HCT116 (cell line): ENCODE data around the gene ATF7. TPM values are rescaled to one million over a fixed set of nuclear protein-coding genes. Genes with fewer than 3 reads are reported as not detected.

Source experiments
- ATAC-seq: fragments of 200-7000 bp; cut with Tn5 transposase; 2 replicates; pipeline ENCODE4 v1.9.1; 2020; ENCODE audit warnings: mild to moderate bottlenecking, moderate library complexity
- BruUV-seq: library from RNA; stranded (reverse); fragments of 400-500 nt; replicated peaks from 2 replicates; lab custom pipeline; 2021; lab: Mats Ljungman, UMichigan
- CTCF ChIA-PET: fragments of 300-600 bp; sonication (Branson Sonifier 250); formaldehyde crosslinking; loops from one replicate; lab custom pipeline; 2021; ENCODE audit warnings: antibody characterized with exemption; lab: Charles Lee
- POLR2A ChIA-PET: fragments of 300-600, 350-600 bp; sonication (Branson Sonifier 250); formaldehyde crosslinking; loops from one replicate; lab custom pipeline; 2021; ENCODE audit warnings: antibody characterized with exemption; lab: Charles Lee
- RAD21 ChIA-PET, 2 experiments: fragments of 300-600 bp; sonication (Branson Sonifier 250); formaldehyde crosslinking; loops; one replicate each; lab custom pipeline; 2023; ENCODE audit warnings: low total read pairs in 2 of 2; ENCODE audit not compliant: uncharacterized antibody in 2 of 2, unreplicated experiment in 2 of 2, low non-redundant PET in 1 of 2; lab: Charles Lee
- DNase-seq: peaks from one replicate; pipeline ENCODE4 v3.0.0-alpha.2; 2010; ENCODE audit warnings: low read depth, low spot score
- H2AFZ ChIP-seq: fragments of 200-600 bp; shearing (Covaris generic), sonication (generic); 2 replicates; pipeline ENCODE4 v1.6.1; 2017; ENCODE audit warnings: low read depth, mixed run types, mixed read lengths, antibody characterized with exemption, low read length; ENCODE audit not compliant: poor library complexity, severe bottlenecking
- H3K27ac ChIP-seq: 2 replicates; pipeline ENCODE4 v1.5.1; 2012; ENCODE audit warnings: low read depth, low read length
- H3K27me3 ChIP-seq: fragments of 200-600 bp; sonication (generic); 2 replicates; pipeline ENCODE4 v1.6.1; 2016; ENCODE audit warnings: mixed run types, low read length, mixed read lengths; ENCODE audit not compliant: insufficient read depth
- H3K36me3 ChIP-seq, 2 experiments: fragments of 200-500 bp in 1 of 2; fragments of 200-600 bp in 1 of 2; sonication (Bioruptor generic) in 1 of 2; sonication (generic) in 1 of 2; 2 replicates each; pipeline versions ENCODE4 v1.5.1 to v1.6.1; 2014 to 2016; ENCODE audit warnings: low read length in 2 of 2, inconsistent platforms in 1 of 2, mixed read lengths in 1 of 2, mixed run types in 1 of 2; ENCODE audit not compliant: insufficient read depth in 2 of 2, control insufficient read depth in 1 of 2
- H3K4me1 ChIP-seq, 2 experiments: fragments of 200-600 bp in 1 of 2; sonication (generic) in 1 of 2; 2 replicates each; pipeline versions ENCODE4 v1.5.1 to v1.6.1; 2012 to 2017; ENCODE audit warnings: low read length in 2 of 2, inconsistent platforms in 1 of 2, mild to moderate bottlenecking in 1 of 2, mixed read lengths in 1 of 2, mixed run types in 1 of 2, moderate library complexity in 1 of 2; ENCODE audit not compliant: insufficient read depth in 2 of 2, control insufficient read depth in 1 of 2
- H3K4me2 ChIP-seq: fragments of 200-600 bp; sonication (generic); 2 replicates; pipeline ENCODE4 v1.6.1; 2017; ENCODE audit warnings: mixed run types, low read length, mixed read lengths
- H3K4me3 ChIP-seq, 2 experiments: fragments of 200-600 bp in 1 of 2; sonication (generic) in 1 of 2; replicated peaks in 1 of 2; 2 replicates each; pipeline ENCODE4 v1.5.1; 2011 to 2016; ENCODE audit warnings: low read length in 2 of 2, control low read depth in 1 of 2, low read depth in 1 of 2, mild to moderate bottlenecking in 1 of 2, mixed read lengths in 1 of 2, mixed run types in 1 of 2
- H3K79me2 ChIP-seq: fragments of 200-600 bp; sonication (generic); 2 replicates; pipeline ENCODE4 v1.6.1; 2017; ENCODE audit warnings: mild to moderate bottlenecking, mixed run types, low read length, moderate library complexity, mixed read lengths; ENCODE audit not compliant: insufficient read depth
- H3K9ac ChIP-seq: fragments of 200-600 bp; sonication (generic); 2 replicates; pipeline ENCODE4 v1.6.1; 2016; ENCODE audit warnings: low read length, mixed read lengths
- H3K9me2 ChIP-seq: fragments of 200-600 bp; sonication (generic), shearing (Covaris generic); 2 replicates; pipeline ENCODE4 v1.6.1; 2017; ENCODE audit warnings: mixed run types, mild to moderate bottlenecking, moderate library complexity; ENCODE audit not compliant: insufficient read depth
- H3K9me3 ChIP-seq, 2 experiments: fragments of 200-500 bp in 1 of 2; fragments of 200-600 bp in 1 of 2; sonication (Bioruptor generic) in 1 of 2; sonication (generic) in 1 of 2; 2 replicates each; pipeline ENCODE4 v1.6.1; 2014 to 2017; ENCODE audit warnings: low read length in 2 of 2, mixed read lengths in 2 of 2, inconsistent platforms in 1 of 2, low read depth in 1 of 2, mild to moderate bottlenecking in 1 of 2, mixed run types in 1 of 2, moderate library complexity in 1 of 2; ENCODE audit not compliant: control insufficient read depth in 1 of 2, insufficient read depth in 1 of 2
- H4K20me1 ChIP-seq: fragments of 200-600 bp; sonication (generic), shearing (Covaris generic); 2 replicates; pipeline ENCODE4 v1.6.1; 2017; ENCODE audit warnings: mixed run types, mild to moderate bottlenecking, moderate library complexity; ENCODE audit not compliant: insufficient read depth
- ATF3 ChIP-seq: IDR thresholded peaks from 2 replicates; pipeline ENCODE4 v1.6.1; 2012
- CBX3 ChIP-seq: IDR thresholded peaks from 2 replicates; pipeline ENCODE4 v1.6.1; 2012; ENCODE audit warnings: low read depth
- CEBPB ChIP-seq: IDR thresholded peaks from 2 replicates; pipeline ENCODE4 v1.6.1; 2012; ENCODE audit warnings: low read depth
- EGR1 ChIP-seq: IDR thresholded peaks from 2 replicates; pipeline ENCODE4 v1.6.1; 2012; ENCODE audit warnings: low read depth
- EZH2 ChIP-seq: fragments of 200-600 bp; sonication (generic); IDR thresholded peaks from 2 replicates; pipeline ENCODE4 v1.6.1; 2017; ENCODE audit warnings: antibody characterized with exemption, mixed run types
- EZH2phosphoT487 ChIP-seq: fragments of 200-600 bp; IDR thresholded peaks from 2 replicates; pipeline ENCODE4 v1.6.1; 2018; ENCODE audit warnings: antibody characterized with exemption, borderline replicate concordance
- JUND ChIP-seq: IDR thresholded peaks from 2 replicates; pipeline ENCODE4 v1.6.1; 2012
- MAX ChIP-seq: IDR thresholded peaks from 2 replicates; pipeline ENCODE4 v1.6.1; 2012
- POLR2AphosphoS5 ChIP-seq: IDR thresholded peaks from 2 replicates; pipeline ENCODE4 v1.6.1; 2011; ENCODE audit warnings: mild to moderate bottlenecking, low read depth, low read length, moderate library complexity
- RAD21 ChIP-seq: IDR thresholded peaks from 2 replicates; pipeline ENCODE4 v1.6.1; 2012; ENCODE audit warnings: low read depth, mild to moderate bottlenecking
- SP1 ChIP-seq: IDR thresholded peaks from 2 replicates; pipeline ENCODE4 v1.6.1; 2012; ENCODE audit warnings: low read depth
- TCF7L2 ChIP-seq: IDR thresholded peaks from 2 replicates; pipeline ENCODE4 v1.7.0; 2011; ENCODE audit warnings: borderline replicate concordance, inconsistent platforms; ENCODE audit not compliant: insufficient read depth, insufficient read length; ENCODE audit errors: extremely low read depth
- ZFX ChIP-seq: fragments of 450-650 bp; IDR thresholded peaks from 2 replicates; pipeline ENCODE4 v1.6.1; 2017
- ZNF274 ChIP-seq: fragments of 200-500 bp; sonication (Bioruptor generic); IDR thresholded peaks from 2 replicates; pipeline ENCODE4 v1.6.1; 2014; ENCODE audit warnings: mild to moderate bottlenecking, low read depth, low read length, inconsistent platforms
- intact Hi-C: fragments of 100-400 bp; cut with micrococcal nuclease; formaldehyde crosslinking; loops from 2 replicates; pipeline ENCODE4 v1.10.0; 2022
- total RNA-seq: library from RNA; stranded (reverse); gene quantifications from one replicate; pipeline ENCODE4 v1.2.1, GENCODE V29; 2021; ENCODE audit not compliant: unreplicated experiment
- TF ChIP-seq, protein P1 (sequence below), 3 experiments: fragments of 200-600 bp in 1 of 3; sonication (generic) in 1 of 3; IDR thresholded peaks in 2 of 3; conservative IDR thresholded peaks in 1 of 3; 2 replicates each; pipeline ENCODE4 v1.5.1; 2012 to 2017; ENCODE audit warnings: low read depth in 2 of 3, low read length in 2 of 3, antibody characterized with exemption in 1 of 3, borderline replicate concordance in 1 of 3, control low read depth in 1 of 3, mild to moderate bottlenecking in 1 of 3, mixed read lengths in 1 of 3, mixed run types in 1 of 3, moderate library complexity in 1 of 3; ENCODE audit not compliant: insufficient read depth in 1 of 3

Gene ATF7
- total RNA-seq, 1 experiment from 2014 or later: 24.0 TPM

- ChIA-PET RAD21 (no interaction called here), POLR2A (no interaction called here), CTCF (no interaction called here)
- H3K27me3 ChIP-seq: no peaks in the 10 kb centered on the region
- peaks cover 14 to 35% of the 10 kb centered on the region in 2 experiments; a peak in 3 of 4 replicates for H3K36me3 ChIP-seq
- TF ChIP-seq JUND: no peak
- no peak for TF ChIP-seq CBX3
- no peak for TF ChIP-seq RAD21
- no peak for TF ChIP-seq ATF3
- no peak for TF ChIP-seq EGR1
- no peak overlapping the region for H3K4me3 ChIP-seq
- no peak for ATAC-seq
- intact Hi-C loops: no loop called here
- no peak overlapping the region for H3K4me2 ChIP-seq
- no peaks in the 10 kb centered on the region; the same call in 1 of the 2 replicates for H4K20me1 ChIP-seq
- no peaks in the 10 kb centered on the region for H3K9me2 ChIP-seq
- DNase-seq: no peak
- no peaks in the 10 kb centered on the region for H3K9me3 ChIP-seq
- H3K79me2 ChIP-seq: peaks cover 3% of the 10 kb centered on the region; the same call in 1 of the 2 replicates
- no peak overlapping the region for H2AFZ ChIP-seq
- no TSS peak for BruUV-seq
- H3K9ac ChIP-seq: no peak overlapping the region
- H3K27ac ChIP-seq: no peak overlapping the region
- peaks cover 0 to 9% of the 10 kb centered on the region in 2 experiments; a peak in 2 of 4 replicates for H3K4me1 ChIP-seq
Observed at GRCh38 chr12:53485955-53486735, 140.0 kb downstream of the ATF7 start.

- peaks cover 0 to 20% of the 10 kb centered on the region in 2 experiments; a peak in 2 of 4 replicates for H3K4me1 ChIP-seq
- POLR2A ChIA-PET: no interaction called here
- no peak for ATAC-seq
- no peak overlapping the region for H3K27ac ChIP-seq
- H2AFZ ChIP-seq: no peak overlapping the region
- no peaks in the 10 kb centered on the region for H3K9me3 ChIP-seq
- no peak overlapping the region for H3K4me3 ChIP-seq
- peaks cover 26 to 44% of the 10 kb centered on the region in 2 experiments for H3K36me3 ChIP-seq
- DNase-seq: no peak
- H4K20me1 ChIP-seq: peaks cover 2% of the 10 kb centered on the region; the same call in 1 of the 2 replicates
- intact Hi-C loops: no loop called here
- RAD21 ChIA-PET: no interaction called here
- CTCF ChIA-PET: no interaction called here
- TF ChIP-seq, protein P1, sequence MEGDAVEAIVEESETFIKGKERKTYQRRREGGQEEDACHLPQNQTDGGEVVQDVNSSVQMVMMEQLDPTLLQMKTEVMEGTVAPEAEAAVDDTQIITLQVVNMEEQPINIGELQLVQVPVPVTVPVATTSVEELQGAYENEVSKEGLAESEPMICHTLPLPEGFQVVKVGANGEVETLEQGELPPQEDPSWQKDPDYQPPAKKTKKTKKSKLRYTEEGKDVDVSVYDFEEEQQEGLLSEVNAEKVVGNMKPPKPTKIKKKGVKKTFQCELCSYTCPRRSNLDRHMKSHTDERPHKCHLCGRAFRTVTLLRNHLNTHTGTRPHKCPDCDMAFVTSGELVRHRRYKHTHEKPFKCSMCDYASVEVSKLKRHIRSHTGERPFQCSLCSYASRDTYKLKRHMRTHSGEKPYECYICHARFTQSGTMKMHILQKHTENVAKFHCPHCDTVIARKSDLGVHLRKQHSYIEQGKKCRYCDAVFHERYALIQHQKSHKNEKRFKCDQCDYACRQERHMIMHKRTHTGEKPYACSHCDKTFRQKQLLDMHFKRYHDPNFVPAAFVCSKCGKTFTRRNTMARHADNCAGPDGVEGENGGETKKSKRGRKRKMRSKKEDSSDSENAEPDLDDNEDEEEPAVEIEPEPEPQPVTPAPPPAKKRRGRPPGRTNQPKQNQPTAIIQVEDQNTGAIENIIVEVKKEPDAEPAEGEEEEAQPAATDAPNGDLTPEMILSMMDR (IDR thresholded peaks at IDR 0.05 in 2 of 3, conservative IDR thresholded peaks at IDR 0.05 in 1 of 3; ENCODE audit: borderline replicate concordance in 1 of 3, insufficient read depth in 1 of 3, low read depth in 2 of 3, low read length in 2 of 3): no peak
- TF ChIP-seq ZFX (no peak), RAD21 (no peak), SP1 (no peak), POLR2AphosphoS5 (no peak), TCF7L2 (no peak), CBX3 (no peak), MAX (no peak), EZH2phosphoT487 (no peak), ZNF274 (no peak), CEBPB (no peak), EZH2 (no peak)
- TF ChIP-seq, all 23 proteins: peak for 0
- BruUV-seq: TSS peak; percentile 9
- no peaks in the 10 kb centered on the region for H3K9me2 ChIP-seq
- no peak overlapping the region for H3K9ac ChIP-seq
- H3K27me3 ChIP-seq: no peaks in the 10 kb centered on the region
- H3K79me2 ChIP-seq: peaks cover 10% of the 10 kb centered on the region
- H3K4me2 ChIP-seq: no peak overlapping the region
Observed at GRCh38 chr12:53484686-53485575, 141.3 kb downstream of the ATF7 start.
